B cell (primary cell): Measurements from ENCODE around the gene TGM3. TPM values are rescaled to one million over a fixed set of nuclear protein-coding genes. Genes with fewer than 3 reads are reported as not detected.

Source experiments
- ATAC-seq: fragments of 200-7000 bp; cut with Tn5 transposase; one replicate; pipeline ENCODE4 v1.10.0; 2021; ENCODE audit warnings: low read depth, mild to moderate bottlenecking, moderate number of reproducible peaks, moderate library complexity
- CTCF ChIA-PET: fragments of 350-600 bp; sonication (Branson Sonifier 250); formaldehyde crosslinking; loops from one replicate; lab custom pipeline; 2021; ENCODE audit warnings: antibody characterized with exemption, inconsistent platforms; lab: Charles Lee
- POLR2A ChIA-PET: fragments of 350-600 bp; sonication (Branson Sonifier 250); formaldehyde crosslinking; loops from one replicate; lab custom pipeline; 2021; ENCODE audit warnings: antibody characterized with exemption; lab: Charles Lee
- DNase-seq: peaks from one replicate; pipeline ENCODE4 v3.0.0; 2013
- H2AFZ ChIP-seq: 2 replicates; pipeline ENCODE4 v1.6.1; 2012; ENCODE audit warnings: mild to moderate bottlenecking, low read depth, low read length; ENCODE audit not compliant: insufficient read depth, poor library complexity, severe bottlenecking
- H3K27ac ChIP-seq, 2 donors: 1 replicate in 1 of 2; 2 replicates in 1 of 2; pipeline ENCODE4 v1.5.1; 2012 to 2013; ENCODE audit warnings: low read length in 2 of 2, mild to moderate bottlenecking in 2 of 2, moderate library complexity in 1 of 2
- H3K27me3 ChIP-seq, 4 experiments: fragments of 200-600 bp in 1 of 4; sonication (generic) in 1 of 4; replicated peaks in 1 of 4; 1 replicate in 2 of 4; 2 replicates in 2 of 4; pipeline versions ENCODE4 v1.6.1 to v1.7.0; 2013 to 2016; ENCODE audit warnings: low read length in 3 of 4, mild to moderate bottlenecking in 2 of 4, mixed read lengths in 1 of 4, moderate library complexity in 1 of 4; ENCODE audit not compliant: insufficient read depth in 4 of 4, control insufficient read depth in 3 of 4; ENCODE audit errors: control extremely low read depth in 1 of 4
- H3K36me3 ChIP-seq, 2 experiments: replicated peaks in 1 of 2; 1 replicate in 1 of 2; 2 replicates in 1 of 2; pipeline versions ENCODE4 v1.6.1 to v1.7.1; 2013; ENCODE audit warnings: low read length in 1 of 2; ENCODE audit not compliant: insufficient read depth in 2 of 2, control insufficient read depth in 1 of 2; ENCODE audit errors: control extremely low read depth in 1 of 2, extremely low read depth in 1 of 2
- H3K4me1 ChIP-seq, 2 donors: fragments of 200-600 bp in 1 of 2; sonication (generic) in 1 of 2; 1 replicate in 1 of 2; 2 replicates in 1 of 2; pipeline versions ENCODE4 v1.5.1 to v1.6.1; 2013 to 2017; ENCODE audit warnings: low read length in 2 of 2; ENCODE audit not compliant: control insufficient read depth in 2 of 2, insufficient read depth in 2 of 2
- H3K4me2 ChIP-seq: replicated peaks from 2 replicates; pipeline ENCODE3; 2012; ENCODE audit warnings: mild to moderate bottlenecking, low read depth, low read length; ENCODE audit not compliant: poor library complexity, severe bottlenecking
- H3K4me3 ChIP-seq, 5 experiments: fragments of 200-600 bp in 1 of 5; sonication (generic) in 1 of 5; 1 replicate in 3 of 5; 2 replicates in 2 of 5; pipeline versions ENCODE4 v1.5.1 to v1.7.0; 2011 to 2016; ENCODE audit warnings: low read length in 4 of 5, mild to moderate bottlenecking in 4 of 5, low read depth in 2 of 5, control low read depth in 1 of 5, moderate library complexity in 1 of 5; ENCODE audit not compliant: insufficient read depth in 1 of 5; ENCODE audit errors: control extremely low read depth in 1 of 5, extremely low read depth in 1 of 5
- H3K79me2 ChIP-seq: fragments of 200-600 bp; sonication (generic); one replicate; pipeline ENCODE4 v1.6.0; 2016; ENCODE audit warnings: low read length; ENCODE audit not compliant: control insufficient read depth, insufficient read depth
- H3K9ac ChIP-seq: fragments of 200-600 bp; sonication (generic); 2 replicates; pipeline ENCODE4 v1.6.1; 2017; ENCODE audit warnings: mild to moderate bottlenecking, low read length, moderate library complexity
- H3K9me3 ChIP-seq, 3 donors: one replicate each; pipeline versions ENCODE4 v1.6.1 to v1.7.1; 2013; ENCODE audit warnings: low read length in 2 of 3; ENCODE audit not compliant: control insufficient read depth in 2 of 3, insufficient read depth in 1 of 3; ENCODE audit errors: control extremely low read depth in 1 of 3
- H4K20me1 ChIP-seq: 2 replicates; pipeline ENCODE4 v1.6.0; 2012; ENCODE audit warnings: mild to moderate bottlenecking, low read length; ENCODE audit not compliant: insufficient read depth, control insufficient read depth, poor library complexity, severe bottlenecking
- H3K27ac Mint-ChIP-seq: one replicate; pipeline ENCODE4 v1.8.0; 2021; ENCODE audit warnings: mixed read lengths
- H3K27me3 Mint-ChIP-seq: one replicate; pipeline ENCODE4 v1.8.0; 2021; ENCODE audit warnings: mixed read lengths
- H3K4me1 Mint-ChIP-seq: one replicate; pipeline ENCODE4 v1.8.0; 2021; ENCODE audit warnings: mixed read lengths
- H3K4me3 Mint-ChIP-seq: one replicate; pipeline ENCODE4 v1.8.0; 2021; ENCODE audit warnings: mixed read lengths
- H3K9me3 Mint-ChIP-seq: one replicate; pipeline ENCODE4 v1.8.0; 2022; ENCODE audit warnings: mixed read lengths; ENCODE audit not compliant: insufficient read depth
- EZH2 ChIP-seq: IDR thresholded peaks from 2 replicates; pipeline ENCODE4 v1.6.1; 2012; ENCODE audit warnings: borderline replicate concordance, low read depth, mild to moderate bottlenecking, moderate library complexity, low read length; ENCODE audit not compliant: insufficient read depth, poor library complexity, severe bottlenecking
- WGBS: methylation state at CpG from one replicate; pipeline ENCODE4 v1.1.5; 2013; ENCODE audit warnings: missing lambda C conversion rate; ENCODE audit not compliant: insufficient coverage; 5-methylcytosine and 5-hydroxymethylcytosine counted together
- intact Hi-C: fragments of 100-400 bp; cut with micrococcal nuclease; formaldehyde crosslinking; loops from one replicate; pipeline ENCODE4 v1.10.0; 2022
- polyA plus RNA-seq: library from polyadenylated mRNA; depleted of rRNA; stranded (reverse); fragments of >200 nt; gene quantifications from 2 replicates; pipeline ENCODE4 v1.2.3, GENCODE V29; 2012
- total RNA-seq, 2 donors: library from RNA; stranded (reverse); fragments of 120-200 nt in 1 of 2; gene quantifications; 1 replicate in 1 of 2; 2 replicates in 1 of 2; pipeline versions ENCODE4 v1.2.3 to v1.2.4, GENCODE V29; 2013 to 2022
- TF ChIP-seq, protein P1 (sequence below): fragments of 200-600 bp; IDR thresholded peaks from one replicate; pipeline ENCODE4 v1.8.0; 2022; ENCODE audit warnings: antibody characterized with exemption, mild to moderate bottlenecking

The TGM3 gene
- total and polyA plus RNA-seq, 2 donors (not counting 1 experiment from before 2014, with no cell fraction given) = not detected

DNA sequence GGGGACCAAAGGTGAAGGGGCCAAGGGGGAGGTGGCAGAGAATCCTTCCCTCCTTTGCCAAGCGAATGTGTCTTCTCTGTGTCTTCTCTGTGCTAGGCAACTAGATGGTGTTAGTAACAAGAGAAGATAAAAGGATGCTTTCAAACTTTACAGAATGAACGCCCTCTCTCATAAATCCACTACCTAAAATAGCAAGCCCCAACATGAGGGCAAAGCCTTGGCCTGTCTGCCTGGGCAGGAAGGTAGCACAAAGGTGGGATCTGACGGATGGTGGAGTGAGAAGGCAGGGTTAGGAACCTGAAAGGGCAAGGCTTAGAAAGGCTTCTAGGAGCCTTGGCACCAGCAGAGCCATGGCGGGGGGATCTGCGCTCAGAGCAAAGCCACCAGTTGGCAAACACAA is 13.6 kb upstream of the TGM3 start:
- Histone ChIP-seq H3K27ac (no peak overlapping the region), H3K79me2 (no peaks in the 10 kb centered on the region), H3K4me2 (no peak overlapping the region), H2AFZ (no peak overlapping the region), H3K27me3 (peaks cover 0 to 4% (median 0%) of the 10 kb centered on the region in 4 experiments), H3K4me1 (no peaks in the 10 kb centered on the region), H3K4me3 (no peak overlapping the region), H3K36me3 (no peaks in the 10 kb centered on the region), H4K20me1 (no peaks in the 10 kb centered on the region), H3K9me3 (no peaks in the 10 kb centered on the region), H3K9ac (no peak overlapping the region)
- WGBS = 91% methylated on average over 1 of the region's 5 CpGs
- TF ChIP-seq EZH2 = no peak
- TF ChIP-seq, protein P1, sequence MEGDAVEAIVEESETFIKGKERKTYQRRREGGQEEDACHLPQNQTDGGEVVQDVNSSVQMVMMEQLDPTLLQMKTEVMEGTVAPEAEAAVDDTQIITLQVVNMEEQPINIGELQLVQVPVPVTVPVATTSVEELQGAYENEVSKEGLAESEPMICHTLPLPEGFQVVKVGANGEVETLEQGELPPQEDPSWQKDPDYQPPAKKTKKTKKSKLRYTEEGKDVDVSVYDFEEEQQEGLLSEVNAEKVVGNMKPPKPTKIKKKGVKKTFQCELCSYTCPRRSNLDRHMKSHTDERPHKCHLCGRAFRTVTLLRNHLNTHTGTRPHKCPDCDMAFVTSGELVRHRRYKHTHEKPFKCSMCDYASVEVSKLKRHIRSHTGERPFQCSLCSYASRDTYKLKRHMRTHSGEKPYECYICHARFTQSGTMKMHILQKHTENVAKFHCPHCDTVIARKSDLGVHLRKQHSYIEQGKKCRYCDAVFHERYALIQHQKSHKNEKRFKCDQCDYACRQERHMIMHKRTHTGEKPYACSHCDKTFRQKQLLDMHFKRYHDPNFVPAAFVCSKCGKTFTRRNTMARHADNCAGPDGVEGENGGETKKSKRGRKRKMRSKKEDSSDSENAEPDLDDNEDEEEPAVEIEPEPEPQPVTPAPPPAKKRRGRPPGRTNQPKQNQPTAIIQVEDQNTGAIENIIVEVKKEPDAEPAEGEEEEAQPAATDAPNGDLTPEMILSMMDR = no peak
- intact Hi-C loops = no loop called here
- Mint-ChIP-seq H3K4me3 (no peak overlapping the region), H3K9me3 (no peaks in the 10 kb centered on the region), H3K27ac (no peak overlapping the region), H3K27me3 (no peaks in the 10 kb centered on the region), H3K4me1 (peaks cover 2% of the 10 kb centered on the region)
- POLR2A ChIA-PET = no interaction called here
- CTCF ChIA-PET = no interaction called here
- no peak for DNase-seq
- no peak for ATAC-seq

DNA sequence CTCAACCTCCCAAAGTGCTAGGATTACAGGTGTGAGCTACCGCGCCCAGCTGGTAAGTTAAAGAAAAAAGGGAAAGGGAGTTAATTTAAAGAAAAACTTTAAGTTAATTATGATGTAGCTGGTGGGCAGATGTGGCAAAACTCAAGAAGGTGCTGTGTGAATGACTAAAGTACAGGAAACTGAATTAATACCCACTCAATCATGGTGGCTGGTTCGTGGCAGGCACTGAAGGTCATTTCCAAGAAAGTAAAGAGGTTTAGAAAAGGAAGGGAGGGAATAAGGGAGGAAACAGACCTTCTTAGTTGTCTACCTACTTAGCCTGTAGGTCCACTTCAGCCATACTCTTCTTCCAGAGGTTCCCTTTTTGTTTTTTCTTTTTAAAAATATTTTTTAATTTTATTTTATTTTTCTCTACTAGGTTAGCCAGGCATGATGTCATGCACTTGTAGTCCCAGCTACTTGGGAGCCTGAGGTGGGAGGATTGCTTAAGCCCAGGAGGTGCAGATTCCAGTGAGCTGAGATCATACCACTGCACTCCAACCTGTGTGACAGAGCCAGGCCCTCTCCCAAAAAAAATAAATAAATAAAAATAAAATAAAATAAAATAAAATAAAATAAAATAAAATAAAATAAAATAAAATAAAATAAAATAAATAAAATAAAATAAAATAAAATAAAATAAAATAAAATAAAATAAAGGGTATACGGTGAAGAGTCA is 11.9 kb upstream of the TGM3 start:
- no peak overlapping the region for H3K4me2 ChIP-seq
- ChIA-PET CTCF (interaction anchor here (0.9 kb wide), 1 partner anchor 17 kb away, joined by 3 read pairs; no protein-coding TSS in a partner anchor), POLR2A (no interaction called here)

More for the DNA sequence above, 11.9 kb upstream of the TGM3 start:
- no peaks in the 10 kb centered on the region for H3K9me3 ChIP-seq
- ATAC-seq (no peak), DNase-seq (no peak)
- no peak overlapping the region for H3K4me3 Mint-ChIP-seq
- H3K27ac ChIP-seq = no peak overlapping the region
- no peaks in the 10 kb centered on the region for H3K79me2 ChIP-seq
- no peak for TF ChIP-seq EZH2
- TF ChIP-seq, protein P1 = no peak
- H3K9ac ChIP-seq = no peak overlapping the region
- no peak overlapping the region for H2AFZ ChIP-seq
- 100% methylated on average over 2 of the region's 4 CpGs for WGBS
- intact Hi-C loops = no loop called here
- H3K36me3 ChIP-seq = no peaks in the 10 kb centered on the region
- H3K27me3 ChIP-seq = peaks cover 0 to 4% (median 0%) of the 10 kb centered on the region in 4 experiments
- H3K9me3 Mint-ChIP-seq = no peaks in the 10 kb centered on the region
- H3K27me3 Mint-ChIP-seq = no peaks in the 10 kb centered on the region
- H3K4me1 ChIP-seq = peaks cover 2% of the 10 kb centered on the region in 2 donors
- peaks cover 6% of the 10 kb centered on the region for H3K4me1 Mint-ChIP-seq
- no peaks in the 10 kb centered on the region for H4K20me1 ChIP-seq
- no peak overlapping the region for H3K27ac Mint-ChIP-seq
- no peak overlapping the region for H3K4me3 ChIP-seq
